EH (cell line): Measurements from ENCODE around the gene DENND1A.

ENCODE experiments used
- DNase-seq: peaks from one replicate; pipeline ENCODE4 v3.0.0-alpha.2; 2015; ENCODE audit warnings: low read depth

Gene DENND1A

DNA sequence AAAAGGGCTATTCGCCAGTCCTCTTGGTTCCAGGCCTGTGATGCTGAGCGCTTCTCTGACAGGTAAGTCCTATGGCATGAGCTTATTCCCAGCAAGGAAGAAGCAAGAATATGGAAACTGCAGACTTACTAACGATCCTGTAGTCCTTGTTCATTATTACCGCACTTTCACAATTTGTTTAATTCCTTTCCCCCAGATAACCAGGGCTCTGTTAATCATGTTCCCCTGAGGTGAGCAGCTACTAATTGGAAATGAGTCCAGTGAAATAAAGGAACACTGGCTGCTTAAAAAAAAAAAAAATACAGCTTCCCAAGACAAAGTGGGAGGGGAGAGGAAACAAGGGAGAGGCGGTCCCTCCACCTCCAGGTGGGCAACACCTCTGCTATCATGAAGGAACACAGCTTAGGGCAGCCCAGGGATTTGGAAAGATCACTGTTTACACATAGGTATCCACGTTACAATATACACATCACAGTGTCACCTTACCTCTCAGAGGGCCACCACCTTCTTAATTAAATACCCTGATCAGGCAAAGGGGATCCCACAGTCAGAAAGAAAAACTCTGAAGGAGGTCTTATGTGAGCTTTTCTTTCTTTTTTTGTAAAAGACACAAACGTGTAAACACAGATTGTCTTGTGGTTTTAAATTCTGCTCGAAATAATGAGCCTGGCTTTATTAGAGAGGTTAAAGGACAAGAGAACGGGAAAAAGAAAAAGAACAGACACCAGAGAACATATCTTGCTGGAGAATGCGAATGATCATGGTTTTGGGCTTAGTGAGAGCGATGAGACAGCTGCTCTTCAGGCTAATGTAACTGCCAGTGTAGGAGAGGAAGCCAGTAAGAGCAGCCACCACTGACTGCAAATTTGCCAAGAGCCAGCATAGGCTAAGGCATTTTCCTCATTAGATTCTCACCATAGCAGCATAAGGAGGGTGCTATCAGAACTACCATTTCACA is 315.3 kb downstream of the DENND1A start:
- no peak for DNase-seq

DNA sequence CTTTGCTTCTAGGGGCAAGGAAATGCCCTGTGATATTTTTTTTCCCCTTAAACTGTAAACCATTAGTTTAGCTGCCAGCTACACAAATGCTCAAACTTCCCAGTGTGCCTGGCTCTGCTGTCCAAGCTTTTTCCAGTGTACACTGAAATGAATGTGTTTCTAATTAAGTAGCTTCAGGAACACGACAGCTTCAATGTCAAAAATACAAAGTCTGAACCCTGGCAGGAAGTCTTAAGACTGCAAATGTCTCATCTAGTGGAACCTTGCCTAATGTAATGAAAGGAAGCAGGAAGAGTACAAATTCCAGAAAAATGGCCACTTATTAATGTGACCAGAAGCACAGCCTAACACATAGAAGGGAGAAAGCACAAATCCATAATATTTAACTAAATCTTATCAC is 318.7 kb downstream of the DENND1A start:
- DNase-seq: peak; percentile 76

DNA sequence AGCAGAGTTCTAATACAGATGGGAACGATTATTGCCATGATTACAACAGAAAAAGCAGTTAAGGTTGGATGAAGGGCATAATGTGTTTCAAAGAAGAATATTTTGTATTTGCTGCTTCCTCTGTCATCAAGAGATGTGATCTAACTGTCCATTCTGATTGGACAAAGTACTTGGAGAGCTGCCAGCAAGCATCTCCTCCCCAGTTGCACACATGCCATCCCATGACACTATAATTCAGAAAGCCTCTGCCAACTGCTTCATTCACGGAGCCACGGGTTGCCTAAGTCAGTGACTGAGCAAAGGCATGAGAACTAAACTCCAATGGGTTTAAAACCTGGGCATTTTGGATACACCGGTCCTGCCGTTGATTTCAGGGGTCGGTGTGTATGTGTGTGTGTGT is 320.1 kb downstream of the DENND1A start:
- DNase-seq: peak; percentile 12

DNA sequence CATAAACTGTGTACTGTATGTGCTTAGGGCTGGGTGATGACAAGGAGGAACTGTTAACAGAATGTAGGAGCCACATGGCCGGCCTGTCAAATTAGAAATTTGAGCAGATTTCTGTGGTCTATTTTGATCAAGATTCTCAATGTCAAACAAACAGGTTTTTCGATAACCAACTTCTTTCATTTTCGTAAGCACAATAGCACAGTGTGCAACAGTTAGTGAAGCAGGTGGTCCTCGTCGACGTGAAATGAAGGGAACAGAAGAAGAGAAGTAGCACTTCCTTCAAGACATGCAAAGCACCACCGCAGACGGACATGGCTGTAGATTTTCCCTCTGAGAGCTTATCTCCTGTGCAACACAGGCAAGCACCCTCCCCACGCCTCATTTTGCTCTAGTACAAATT is 321.8 kb downstream of the DENND1A start:
- DNase-seq: no peak

DNA sequence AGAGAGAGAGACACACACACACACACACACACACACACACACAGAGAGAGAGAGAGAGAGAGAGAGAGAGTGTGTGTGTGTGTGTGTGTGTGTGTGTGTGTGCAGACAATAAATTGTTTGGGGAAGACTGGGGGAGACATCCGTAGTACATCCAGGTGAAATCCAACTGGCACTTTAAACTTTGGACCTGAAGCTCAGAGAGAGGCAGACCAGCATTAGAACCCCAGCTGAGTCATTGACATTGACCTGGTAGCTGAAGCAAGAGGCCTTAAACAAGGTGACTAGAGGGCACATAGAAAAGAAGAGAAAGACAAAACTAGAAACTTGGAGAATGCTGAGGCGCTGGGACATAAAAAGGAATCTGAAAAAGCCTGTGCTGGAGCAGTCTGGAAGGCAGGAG is 322.4 kb downstream of the DENND1A start:
- DNase-seq: no peak

DNA sequence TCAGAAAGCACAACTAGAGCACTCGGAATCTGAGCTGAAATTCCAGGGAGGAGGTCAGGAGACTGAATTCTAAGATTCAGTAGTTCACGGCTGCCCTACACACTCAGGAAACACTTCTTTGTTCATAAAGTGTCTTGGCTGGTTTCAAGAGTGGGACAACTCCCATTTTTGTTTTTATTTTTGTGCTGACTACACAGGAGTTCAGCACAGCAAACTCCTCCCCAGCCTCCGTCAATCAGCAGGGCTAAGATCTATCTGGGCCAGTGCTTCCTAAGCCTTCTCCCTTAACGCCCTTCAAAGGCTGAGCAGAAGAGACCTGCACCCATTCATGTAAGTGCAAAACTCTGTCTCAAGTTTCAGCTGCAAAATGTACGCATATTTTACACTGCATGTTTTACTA is 323.8 kb downstream of the DENND1A start:
- DNase-seq: no peak

DNA sequence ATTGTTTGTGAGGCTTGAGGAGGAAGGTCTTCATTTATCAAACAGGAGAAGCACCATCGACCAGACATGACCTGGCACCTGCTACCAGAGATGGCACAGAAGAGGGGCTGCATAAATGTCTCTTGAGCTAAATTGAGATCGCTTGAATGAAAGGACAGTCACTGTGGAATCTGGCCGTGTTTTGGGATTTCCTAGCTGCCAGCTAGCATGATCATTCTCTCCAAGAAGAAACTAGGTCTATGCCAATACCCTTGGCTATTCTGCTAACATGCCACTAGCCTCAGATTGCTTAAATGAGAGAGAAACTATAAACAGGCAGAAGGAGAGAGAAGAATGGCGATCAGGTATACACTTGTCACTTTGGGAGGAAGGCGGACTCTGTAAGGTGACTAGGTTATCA is 324.6 kb downstream of the DENND1A start:
- DNase-seq: no peak

DNA sequence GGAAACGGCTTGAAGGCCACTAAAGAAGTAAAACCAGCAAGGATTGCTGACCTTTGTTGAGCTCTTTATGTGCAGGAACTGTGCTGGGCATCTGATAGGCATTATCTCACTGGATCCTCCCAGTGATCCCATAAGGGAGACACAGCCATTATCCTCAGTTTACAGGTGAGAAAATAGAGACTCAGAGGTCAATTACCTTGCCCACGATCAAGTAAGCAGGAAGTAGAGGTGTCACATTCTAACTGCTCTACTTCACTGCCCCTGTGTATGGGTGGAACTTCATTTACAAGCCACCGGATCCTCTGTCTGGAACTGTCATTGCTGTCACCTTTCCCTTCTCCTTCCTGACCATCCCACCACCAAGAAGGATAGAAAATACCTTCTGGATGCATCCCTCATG is 325.1 kb downstream of the DENND1A start:
- no peak for DNase-seq

DNA sequence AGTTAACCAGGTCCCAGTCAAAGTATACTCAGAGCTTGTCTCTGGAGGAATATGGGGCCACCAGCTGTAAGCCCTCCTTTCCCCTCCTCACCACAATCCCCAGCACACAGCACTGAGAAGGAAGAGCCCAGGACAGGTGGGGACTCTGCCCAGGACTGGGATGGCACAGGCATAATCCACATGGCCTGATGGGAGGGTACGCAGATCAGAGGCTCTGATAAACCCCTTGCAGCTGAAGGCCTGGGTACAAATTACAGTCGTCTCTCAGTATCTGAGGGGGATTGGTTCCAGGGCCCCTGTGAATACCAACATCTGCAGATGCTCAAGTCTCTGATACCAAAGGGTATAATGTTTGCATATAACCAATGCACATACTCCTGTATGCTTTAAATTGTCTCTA is 328.1 kb downstream of the DENND1A start:
- no peak for DNase-seq

DNA sequence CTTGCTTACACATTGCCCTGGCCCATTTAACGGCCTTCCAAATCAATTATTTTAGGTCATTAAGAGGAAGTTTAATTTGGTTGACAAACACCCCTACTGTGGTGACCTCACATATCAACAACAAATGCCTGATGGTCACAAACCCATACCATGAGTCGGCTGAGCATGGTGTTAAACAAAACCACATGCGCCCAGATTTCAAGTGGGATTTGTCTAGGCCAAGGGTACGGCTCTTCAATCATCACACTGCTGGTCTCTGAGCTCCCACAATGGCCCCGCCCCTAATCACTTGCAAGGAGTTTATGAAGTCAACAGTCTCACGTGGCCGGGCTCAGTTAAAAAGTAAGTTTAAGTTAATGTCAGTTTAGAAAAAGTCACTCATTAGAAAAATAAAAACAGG is 330.1 kb downstream of the DENND1A start:
- no peak for DNase-seq

DNA sequence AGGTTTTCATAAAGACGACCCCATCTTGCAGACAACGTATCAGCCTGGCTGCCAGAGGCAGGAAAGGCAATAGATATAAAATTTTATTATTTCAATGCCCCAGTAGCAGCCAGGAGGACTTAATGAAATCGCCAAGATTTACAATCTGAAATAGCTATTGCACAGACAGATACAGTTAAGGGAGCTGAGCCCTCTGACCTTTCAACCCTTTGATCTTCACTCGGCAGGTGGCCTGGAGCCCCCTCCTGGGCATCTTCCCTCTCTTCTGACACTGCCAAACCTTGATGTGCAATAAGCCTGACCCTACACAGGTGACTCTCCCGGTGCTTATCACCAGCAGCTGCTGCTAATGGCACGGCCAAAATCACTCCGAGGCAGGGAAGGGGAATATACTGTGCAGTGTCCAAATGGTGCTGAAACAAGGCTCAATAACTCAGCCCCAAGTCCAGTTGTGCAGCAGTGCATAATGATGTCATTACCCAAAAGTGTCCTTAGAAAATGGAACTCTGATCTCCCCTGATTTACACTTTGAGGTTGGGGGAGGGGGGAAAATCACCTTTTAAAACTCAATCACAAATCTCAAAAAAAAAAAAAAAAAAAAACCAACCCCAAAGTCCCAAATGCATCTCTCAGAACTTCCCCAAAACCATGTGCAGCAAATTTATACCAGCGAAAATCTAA is 331.9 kb downstream of the DENND1A start:
- DNase-seq: no peak

DNA sequence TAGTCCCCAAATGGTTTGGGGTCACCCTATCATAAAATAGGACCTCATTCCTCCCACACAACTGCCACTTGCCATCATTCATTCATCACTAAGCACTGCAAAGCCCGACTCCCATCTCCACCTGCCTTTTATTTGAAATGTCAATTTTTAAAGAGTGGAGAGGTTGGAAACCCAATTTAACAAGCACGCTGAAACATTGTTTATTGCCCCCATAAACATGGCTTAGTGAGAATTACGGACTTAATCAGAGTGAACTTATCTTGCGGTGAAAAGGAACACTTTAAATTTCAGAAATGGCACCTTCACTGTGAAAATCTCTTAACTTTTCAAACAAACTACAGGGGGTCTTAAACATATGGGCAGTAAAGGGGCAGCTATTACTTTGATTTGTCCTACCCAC is 332.9 kb downstream of the DENND1A start:
- no peak for DNase-seq

DNA sequence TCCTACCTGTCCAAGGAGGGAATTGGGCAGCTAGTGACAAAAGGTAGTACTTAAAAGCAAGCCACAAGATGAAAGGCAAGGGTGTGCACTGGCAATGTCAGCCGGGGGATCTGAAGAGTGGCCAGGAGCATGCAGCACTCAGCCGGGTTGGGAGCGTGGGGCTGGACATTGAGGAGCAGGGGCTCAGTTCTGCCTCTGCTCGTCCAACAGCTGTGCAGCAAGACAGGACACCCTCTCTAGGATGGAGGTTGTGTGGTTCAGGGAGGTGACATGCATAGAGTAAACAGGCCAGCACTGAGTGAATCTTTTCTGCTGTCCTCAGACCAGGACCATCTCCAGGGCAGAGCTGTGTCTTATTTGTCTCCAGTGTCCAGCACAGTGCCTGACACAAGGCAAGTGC is 338.6 kb downstream of the DENND1A start:
- DNase-seq: no peak

DNA sequence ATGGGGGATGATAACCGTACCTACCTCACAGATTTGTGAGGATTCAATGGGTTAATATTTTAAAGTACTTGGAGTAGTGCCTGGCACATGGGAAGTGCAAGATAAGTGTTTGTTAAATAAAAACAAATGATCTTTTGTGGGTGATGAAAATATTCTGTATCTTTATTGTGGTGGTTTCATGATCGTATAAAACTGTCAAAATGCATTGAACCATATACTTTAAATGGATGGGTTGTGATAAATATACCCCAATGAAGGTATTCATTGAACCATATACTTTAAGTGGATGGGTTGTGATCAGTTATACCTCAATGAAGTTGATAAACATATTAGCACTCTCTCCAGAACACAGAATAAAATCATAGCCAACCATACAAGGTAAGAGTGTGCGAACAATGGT is 339.4 kb downstream of the DENND1A start:
- no peak for DNase-seq

DNA sequence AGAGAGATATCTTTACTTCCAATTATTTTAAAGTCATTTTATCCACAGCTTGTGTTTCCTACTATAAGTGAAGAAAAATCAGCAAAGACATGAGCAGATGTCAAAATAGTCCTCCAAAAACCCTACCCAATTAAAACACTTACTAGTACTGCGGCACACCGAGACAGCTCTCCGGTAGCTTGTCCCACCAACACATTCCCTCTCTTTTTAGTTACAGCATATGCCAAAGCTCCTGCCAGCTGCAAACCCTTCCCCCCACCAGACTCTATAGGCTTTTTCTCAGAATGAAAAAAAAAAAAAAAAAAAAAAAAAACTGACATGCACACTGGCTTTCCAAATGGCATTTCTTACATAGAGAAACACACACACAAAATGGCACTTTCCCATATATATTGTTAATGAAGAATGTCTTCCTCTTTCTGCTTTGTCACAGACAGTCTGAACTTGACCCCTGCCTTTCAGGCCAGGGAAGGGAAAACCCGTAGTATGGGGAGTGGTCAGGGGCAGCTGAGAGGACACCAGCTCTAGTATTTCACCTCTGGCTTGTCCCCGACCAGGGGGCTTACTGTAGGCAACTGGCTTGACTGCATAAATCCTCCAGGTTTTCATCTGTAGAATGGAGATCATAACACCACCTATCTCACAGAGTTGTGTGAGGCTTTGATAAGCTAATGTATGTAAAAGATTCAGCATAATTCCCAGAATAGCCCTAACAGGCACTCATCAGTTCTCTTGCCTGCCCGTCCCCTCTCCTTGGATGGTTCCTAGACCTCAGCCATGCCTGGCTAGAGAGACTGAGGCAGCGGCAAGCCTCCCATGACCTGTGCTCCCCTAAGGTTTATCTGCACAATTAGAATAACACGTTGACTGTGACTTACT is 340.3 kb downstream of the DENND1A start:
- DNase-seq: no peak

DNA sequence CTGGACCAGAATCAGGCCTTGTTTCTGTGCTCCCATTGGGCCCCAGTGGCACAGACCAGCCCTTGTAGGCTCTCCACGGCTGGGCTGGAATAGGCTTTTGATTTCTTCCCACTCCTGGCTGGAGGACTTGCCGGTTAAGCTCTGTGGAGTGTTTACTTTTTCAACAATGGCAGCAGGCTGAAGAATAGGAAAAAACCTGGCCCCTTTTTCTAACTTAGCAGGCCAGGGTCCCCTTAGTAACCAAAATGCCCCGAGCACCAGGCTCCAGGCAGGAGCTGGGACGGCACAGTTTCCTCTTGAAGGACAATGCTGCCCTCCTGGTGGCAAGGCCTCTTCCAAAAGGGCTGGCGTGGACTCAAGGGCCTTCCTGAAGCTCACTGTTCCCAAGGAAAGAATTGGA is 343.7 kb downstream of the DENND1A start:
- DNase-seq: no peak

DNA sequence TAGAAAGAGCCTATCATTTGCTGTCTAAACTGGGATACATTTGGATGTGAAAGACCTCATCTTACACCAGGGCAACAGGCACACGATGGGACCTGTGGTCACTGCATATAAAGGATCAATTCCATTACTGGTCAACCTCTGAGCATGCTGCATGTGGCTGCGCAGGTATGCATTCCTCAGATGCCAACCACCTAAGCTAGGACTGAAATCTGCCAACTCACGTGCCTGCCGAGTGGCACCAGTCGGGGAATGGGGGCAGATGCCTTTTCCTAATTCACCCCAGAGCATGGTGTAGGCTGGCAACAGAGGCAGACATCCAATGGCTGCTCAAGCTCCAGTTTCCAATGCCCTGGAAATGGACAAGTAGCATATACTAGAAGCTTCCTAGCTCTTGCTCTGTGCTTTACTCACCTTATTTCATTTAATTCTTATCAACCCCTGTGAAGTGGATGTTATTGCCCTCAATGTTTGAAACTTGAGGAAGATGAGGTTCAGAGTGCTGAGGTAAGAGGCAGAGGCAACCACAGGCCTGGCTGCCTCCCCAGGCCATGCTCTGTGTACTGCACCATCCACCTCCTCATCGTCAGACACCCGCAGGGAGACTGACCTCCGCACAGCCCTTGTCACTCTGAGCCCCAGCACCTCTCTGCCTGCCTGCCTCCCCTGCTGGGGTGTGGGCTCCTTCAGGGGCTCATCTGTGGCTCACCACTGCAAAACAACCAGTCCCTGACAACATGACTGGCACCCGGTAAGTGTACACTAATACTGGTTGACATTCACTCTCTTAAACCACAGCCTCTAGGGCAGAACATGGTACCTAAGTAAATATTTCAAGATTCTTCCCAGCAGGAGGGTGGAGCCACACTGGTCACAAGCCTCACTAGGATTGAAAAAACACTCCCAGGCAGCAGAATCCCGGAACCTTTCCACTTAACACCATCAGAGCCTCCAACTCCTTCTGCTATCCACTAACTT is 345.4 kb downstream of the DENND1A start:
- DNase-seq: peak; percentile 4

DNA sequence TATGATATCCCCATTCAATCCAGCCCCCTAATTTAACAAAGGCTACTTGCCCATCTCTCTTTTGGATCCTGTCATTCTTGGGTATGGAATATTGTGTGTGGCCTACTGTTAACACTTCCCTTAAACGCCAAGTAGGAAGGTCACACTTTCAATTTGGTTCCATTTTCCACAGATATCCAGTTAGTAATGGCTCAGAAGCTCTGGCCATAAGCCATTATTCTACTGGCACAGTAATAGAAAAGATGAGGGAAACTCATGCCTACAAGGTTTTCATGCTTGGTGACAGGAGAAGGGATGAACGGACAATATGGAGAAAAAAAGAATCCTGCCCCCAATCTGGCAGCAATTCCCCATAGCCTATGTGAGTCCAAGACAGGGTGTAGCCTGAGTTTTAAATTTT is 346.3 kb downstream of the DENND1A start:
- no peak for DNase-seq

DNA sequence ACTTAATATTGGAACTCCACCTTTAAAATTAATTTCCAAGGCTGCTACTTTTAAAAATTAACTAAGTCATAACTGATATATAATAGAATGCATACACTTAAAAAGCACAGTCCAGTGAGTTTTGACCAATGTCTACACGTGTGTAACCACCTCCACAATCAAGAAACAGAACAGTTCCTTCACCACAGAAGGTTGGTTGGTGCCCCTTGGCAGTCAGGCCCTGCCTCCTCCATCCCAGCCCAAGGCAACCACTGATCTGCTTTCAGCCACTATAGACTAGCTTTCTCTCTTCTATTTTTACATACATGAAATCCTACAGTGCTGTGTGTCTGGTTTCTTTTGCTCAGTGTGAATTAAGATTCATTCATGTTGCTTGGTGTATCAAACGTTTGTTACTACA is 358.7 kb downstream of the DENND1A start:
- no peak for DNase-seq

DNA sequence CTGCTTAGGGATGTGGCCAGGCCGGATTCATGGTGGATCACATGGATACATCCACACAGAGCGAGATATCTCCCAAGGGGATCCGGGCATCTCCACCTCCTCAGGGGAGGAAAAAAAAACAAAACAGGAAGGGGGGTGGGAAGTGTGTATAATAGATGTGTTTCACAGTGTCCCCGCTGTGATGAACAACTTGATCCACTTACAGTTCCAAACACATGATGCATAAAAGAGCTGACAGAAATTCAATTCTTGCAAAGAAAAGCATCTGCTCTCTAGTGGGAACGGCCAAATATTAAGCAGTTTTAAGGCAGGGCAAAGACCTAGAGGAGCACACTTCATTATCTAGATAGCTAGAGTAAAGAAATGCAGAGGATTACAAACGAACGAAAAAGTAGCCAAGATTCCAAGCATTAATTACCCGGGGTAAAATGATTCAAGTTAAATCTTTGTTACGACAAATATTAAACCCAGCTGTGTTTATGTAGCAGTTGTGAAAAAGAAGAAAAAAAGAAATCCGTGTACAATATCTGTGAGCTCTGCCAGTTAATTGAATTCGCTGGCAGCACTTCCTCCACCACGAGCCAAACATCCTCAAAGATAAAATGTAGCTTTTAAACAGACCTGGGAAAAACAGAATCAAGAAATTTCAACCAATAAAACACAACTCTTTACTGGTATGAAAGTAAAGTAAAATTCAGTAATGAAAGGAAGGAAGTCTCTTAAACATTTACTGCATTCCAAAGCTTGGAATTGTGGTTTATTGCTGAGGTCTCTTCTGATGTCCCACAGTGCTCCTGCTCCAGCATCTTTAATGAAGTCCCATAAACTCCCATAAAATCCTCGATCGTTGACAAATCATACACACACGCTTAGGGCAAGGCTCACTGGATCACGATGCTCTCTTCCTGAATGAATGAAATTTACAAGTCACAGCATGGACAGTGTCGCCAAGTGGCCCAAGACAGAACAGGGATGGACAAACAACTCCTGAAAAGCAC is 360.9 kb downstream of the DENND1A start:
- peak; percentile 87 for DNase-seq
